HUES6 (cell line): ENCODE data around the gene LLGL2.
"Not testable (repeated sequence)": the region's sequence is repeated elsewhere in the genome, so short reads cannot be mapped to it uniquely, and the experiment has no call there.

Experiments
- H3K27ac ChIP-seq: 2 replicates; pipeline ENCODE4 v1.7.0; 2013; ENCODE audit warnings: low read depth, mild to moderate bottlenecking, low read length, inconsistent platforms
- H3K27me3 ChIP-seq: 2 replicates; pipeline ENCODE4 v1.6.1; 2013; ENCODE audit warnings: low read length; ENCODE audit not compliant: control insufficient read depth, insufficient read depth
- H3K36me3 ChIP-seq: 2 replicates; pipeline ENCODE4 v1.6.1; 2013; ENCODE audit warnings: low read length; ENCODE audit not compliant: control insufficient read depth, insufficient read depth
- H3K4me1 ChIP-seq: 2 replicates; pipeline ENCODE4 v1.6.1; 2013; ENCODE audit warnings: low read length; ENCODE audit not compliant: control insufficient read depth, insufficient read depth
- H3K4me3 ChIP-seq: 2 replicates; pipeline ENCODE4 v1.5.1; 2013; ENCODE audit warnings: low read depth, low read length
- H3K9ac ChIP-seq: one replicate; pipeline ENCODE4 v1.6.1; 2013; ENCODE audit warnings: mild to moderate bottlenecking, low read length
- H3K9me3 ChIP-seq: 2 replicates; pipeline ENCODE4 v1.6.1; 2013; ENCODE audit warnings: low read depth, low read length; ENCODE audit not compliant: control insufficient read depth, insufficient read depth

Gene LLGL2

GRCh38 chr17:75589919-75590303 is 64.4 kb downstream of the LLGL2 start:
- Histone ChIP-seq H3K27ac (no peak overlapping the region), H3K27me3 (peaks cover 14% of the 10 kb centered on the region), H3K9ac (no peak overlapping the region), H3K4me1 (peaks cover 11% of the 10 kb centered on the region; the same call in 1 of the 2 replicates), H3K36me3 (no peaks in the 10 kb centered on the region), H3K9me3 (peaks cover 8% of the 10 kb centered on the region), H3K4me3 (peak overlapping the region; percentile 68)

GRCh38 chr17:75590314-75590761 is 64.8 kb downstream of the LLGL2 start:
- H3K27me3 ChIP-seq, result peaks cover 14% of the 10 kb centered on the region
- H3K27ac ChIP-seq, result no peak overlapping the region
- peaks cover 8% of the 10 kb centered on the region for H3K9me3 ChIP-seq
- H3K36me3 ChIP-seq, result no peaks in the 10 kb centered on the region
- H3K9ac ChIP-seq, result no peak overlapping the region
- H3K4me3 ChIP-seq, result no peak overlapping the region
- peaks cover 11% of the 10 kb centered on the region; the same call in 1 of the 2 replicates for H3K4me1 ChIP-seq

GRCh38 chr17:75590849-75591721 is 65.6 kb downstream of the LLGL2 start:
- peaks cover 14% of the 10 kb centered on the region for H3K27me3 ChIP-seq
- peaks cover 11% of the 10 kb centered on the region; the same call in 1 of the 2 replicates for H3K4me1 ChIP-seq
- no peaks in the 10 kb centered on the region for H3K36me3 ChIP-seq
- H3K9me3 ChIP-seq, result peaks cover 1% of the 10 kb centered on the region
- H3K27ac ChIP-seq, result no peak overlapping the region
- H3K9ac ChIP-seq, result no peak overlapping the region
- no peak overlapping the region for H3K4me3 ChIP-seq

GRCh38 chr17:75591722-75592302 is 66.3 kb downstream of the LLGL2 start:
- Histone ChIP-seq H3K4me1 (peaks cover 11% of the 10 kb centered on the region; the same call in 1 of the 2 replicates), H3K9me3 (no peaks in the 10 kb centered on the region), H3K4me3 (no peak overlapping the region), H3K9ac (no peak overlapping the region), H3K27ac (no peak overlapping the region), H3K36me3 (no peaks in the 10 kb centered on the region), H3K27me3 (peaks cover 14% of the 10 kb centered on the region)

- no peak overlapping the region for H3K9ac ChIP-seq
- peaks cover 8% of the 10 kb centered on the region; the same call in 1 of the 2 replicates for H3K4me1 ChIP-seq
- no peak overlapping the region for H3K4me3 ChIP-seq
- H3K27me3 ChIP-seq, result peaks cover 11% of the 10 kb centered on the region
- H3K36me3 ChIP-seq, result no peaks in the 10 kb centered on the region
- H3K9me3 ChIP-seq, result no peaks in the 10 kb centered on the region
- no peak overlapping the region for H3K27ac ChIP-seq
These were observed 67.0 kb downstream of the LLGL2 start for GRCh38 chr17:75592348-75593020.

- H3K27me3 ChIP-seq, H3K4me1 ChIP-seq, H3K4me3 ChIP-seq, H3K36me3 ChIP-seq, H3K27ac ChIP-seq, H3K9ac ChIP-seq, H3K9me3 ChIP-seq: not testable (repeated sequence)
These were observed 67.9 kb downstream of the LLGL2 start for GRCh38 chr17:75593430-75593829.

- Histone ChIP-seq H3K9me3 (no peaks in the 10 kb centered on the region), H3K4me3 (no peak overlapping the region), H3K27ac (no peak overlapping the region), H3K4me1 (no peaks in the 10 kb centered on the region; the same call in 1 of the 2 replicates), H3K9ac (no peak overlapping the region), H3K27me3 (no peaks in the 10 kb centered on the region; the same call in 1 of the 2 replicates), H3K36me3 (no peaks in the 10 kb centered on the region)
These were observed 69.2 kb downstream of the LLGL2 start for GRCh38 chr17:75594499-75595283.

GRCh38 chr17:75595284-75595919 is 69.9 kb downstream of the LLGL2 start:
- Histone ChIP-seq H3K4me1 (no peaks in the 10 kb centered on the region), H3K27me3 (no peaks in the 10 kb centered on the region), H3K27ac (no peak overlapping the region), H3K9ac (no peak overlapping the region), H3K36me3 (no peaks in the 10 kb centered on the region), H3K4me3 (no peak overlapping the region), H3K9me3 (no peaks in the 10 kb centered on the region)

GRCh38 chr17:75595920-75596313 is 70.4 kb downstream of the LLGL2 start:
- Histone ChIP-seq H3K4me1 (no peaks in the 10 kb centered on the region), H3K36me3 (no peaks in the 10 kb centered on the region), H3K27me3 (no peaks in the 10 kb centered on the region), H3K27ac (no peak overlapping the region), H3K9ac (no peak overlapping the region), H3K4me3 (no peak overlapping the region), H3K9me3 (no peaks in the 10 kb centered on the region)

GRCh38 chr17:75596320-75597087 is 71.0 kb downstream of the LLGL2 start:
- H3K9ac ChIP-seq, result no peak overlapping the region
- no peaks in the 10 kb centered on the region for H3K4me1 ChIP-seq
- no peak overlapping the region for H3K4me3 ChIP-seq
- H3K36me3 ChIP-seq, result no peaks in the 10 kb centered on the region
- no peaks in the 10 kb centered on the region for H3K9me3 ChIP-seq
- H3K27me3 ChIP-seq, result no peaks in the 10 kb centered on the region
- no peak overlapping the region for H3K27ac ChIP-seq
